M059J (cell line): ENCODE results near the gene SUZ12. TPM values are rescaled to one million over a fixed set of nuclear protein-coding genes. Genes with fewer than 3 reads are reported as not detected.
"Not testable (repeated sequence)": the region's sequence is repeated elsewhere in the genome, so short reads cannot be mapped to it uniquely, and the experiment has no call there.

Source experiments
- DNase-seq: peaks from one replicate; pipeline ENCODE4 v3.0.0-alpha.2; 2012; ENCODE audit warnings: low read depth
- total RNA-seq: library from RNA; depleted of rRNA; stranded (reverse); fragments of >200 nt; shearing (Covaris generic); gene quantifications from 2 replicates; pipeline ENCODE4 v1.2.3, GENCODE V29; 2014; rRNA removed

The SUZ12 gene
- total RNA-seq, result 21.7 and 30.5 TPM in 2 replicates

GRCh38 chr17:31936615-31937609, at the start of gene SUZ12:
Gene SUZ12 (plus strand): TSS chr17:31937007. CDS start chr17:31937247, 240 bp downstream.
- peak; percentile 77 for DNase-seq

GRCh38 chr17:31888124-31888523, 48.7 kb upstream of the SUZ12 start:
- DNase-seq, result no peak

GRCh38 chr17:31900877-31901276, 35.9 kb upstream of the SUZ12 start:
- peak; percentile 13 for DNase-seq

- DNase-seq, result no peak
Measured at GRCh38 chr17:31902693-31903092, 34.1 kb upstream of the SUZ12 start.

- DNase-seq, result no peak
Measured at GRCh38 chr17:31903401-31903800, 33.4 kb upstream of the SUZ12 start.

GRCh38 chr17:31907342-31907962, 29.4 kb upstream of the SUZ12 start:
- DNase-seq, result peak; percentile 72

- no peak for DNase-seq
Measured at GRCh38 chr17:31908386-31908785, 28.4 kb upstream of the SUZ12 start.

GRCh38 chr17:31912705-31913104, 24.1 kb upstream of the SUZ12 start:
- peak; percentile 28 for DNase-seq

- no peak for DNase-seq
Measured at GRCh38 chr17:31915456-31916100, 21.2 kb upstream of the SUZ12 start.

GRCh38 chr17:31916491-31917064, 20.2 kb upstream of the SUZ12 start:
- DNase-seq, result no peak

GRCh38 chr17:31917065-31917529, 19.7 kb upstream of the SUZ12 start:
- DNase-seq, result no peak

- not testable (repeated sequence) for DNase-seq
Measured at GRCh38 chr17:31917721-31918120, 19.1 kb upstream of the SUZ12 start.

- DNase-seq, result peak; percentile 11
Measured at GRCh38 chr17:31918701-31919128, 18.1 kb upstream of the SUZ12 start.

- DNase-seq, result peak; percentile 69
Measured at GRCh38 chr17:31919802-31920525, 16.8 kb upstream of the SUZ12 start.

- no peak for DNase-seq
Measured at GRCh38 chr17:31926100-31926729, 10.6 kb upstream of the SUZ12 start.

- DNase-seq, result no peak
Measured at GRCh38 chr17:31931756-31932155, 5.1 kb upstream of the SUZ12 start.

GRCh38 chr17:31935512-31935911, 1.3 kb upstream of the SUZ12 start:
- DNase-seq, result no peak

- DNase-seq, result not testable (repeated sequence)
Measured at GRCh38 chr17:31937926-31938641, 1.3 kb downstream of the SUZ12 start.

- DNase-seq, result not testable (repeated sequence)
Measured at GRCh38 chr17:31941916-31942315, 5.1 kb downstream of the SUZ12 start.

- not testable (repeated sequence) for DNase-seq
Measured at GRCh38 chr17:31942396-31942795, 5.6 kb downstream of the SUZ12 start.
